Osteocyte (in vitro differentiated cells): ENCODE results near the gene IL36RN. TPM values are rescaled to one million over a fixed set of nuclear protein-coding genes. Genes with fewer than 3 reads are reported as not detected.

Experiments
- DNase-seq: peaks from one replicate; pipeline ENCODE4 v3.0.0; 2021; ENCODE audit warnings: mixed read lengths; ENCODE audit not compliant: unreplicated experiment; ENCODE audit errors: extremely low spot score
- H3K27ac Mint-ChIP-seq: one replicate; pipeline ENCODE4 v1.8.0; 2021; ENCODE audit warnings: mild to moderate bottlenecking, mixed read lengths; ENCODE audit not compliant: unreplicated experiment
- H3K27me3 Mint-ChIP-seq: one replicate; pipeline ENCODE4 v1.8.0; 2021; ENCODE audit warnings: mixed read lengths; ENCODE audit not compliant: unreplicated experiment
- H3K36me3 Mint-ChIP-seq: one replicate; pipeline ENCODE4 v1.8.0; 2021; ENCODE audit warnings: mixed read lengths; ENCODE audit not compliant: unreplicated experiment
- H3K4me1 Mint-ChIP-seq: one replicate; pipeline ENCODE4 v1.8.0; 2021; ENCODE audit warnings: mixed read lengths; ENCODE audit not compliant: unreplicated experiment
- H3K4me3 Mint-ChIP-seq: one replicate; pipeline ENCODE4 v1.8.0; 2021; ENCODE audit warnings: mild to moderate bottlenecking, moderate library complexity, mixed read lengths; ENCODE audit not compliant: unreplicated experiment
- H3K9me3 Mint-ChIP-seq: one replicate; pipeline ENCODE4 v1.8.0; 2021; ENCODE audit warnings: mixed read lengths; ENCODE audit not compliant: unreplicated experiment
- CTCF ChIP-seq: fragments of 200-600 bp; sonication (generic); IDR thresholded peaks from 2 replicates; pipeline ENCODE4 v1.5.0; 2021; ENCODE audit warnings: antibody characterized with exemption, mild to moderate bottlenecking, moderate library complexity
- total RNA-seq: library from RNA; stranded (reverse); gene quantifications from 2 replicates; pipeline ENCODE4 v1.2.1, GENCODE V29; 2021

Gene IL36RN
- total RNA-seq, 1 donor from 2014 or later = not detected

GRCh38 chr2:113103277-113103676 lies 44.3 kb downstream of the IL36RN start:
- no peak for TF ChIP-seq CTCF
- Mint-ChIP-seq H3K9me3 (peaks cover 5% of the 10 kb centered on the region), H3K27me3 (peaks cover 41% of the 10 kb centered on the region), H3K4me1 (no peaks in the 10 kb centered on the region), H3K27ac (no peak overlapping the region), H3K4me3 (no peak overlapping the region), H3K36me3 (no peaks in the 10 kb centered on the region)
- no peak for DNase-seq

- no peaks in the 10 kb centered on the region for H3K36me3 Mint-ChIP-seq
- DNase-seq = no peak
Measured at GRCh38 chr2:113104054-113104611, 45.1 kb downstream of the IL36RN start.

GRCh38 chr2:113105047-113105785 lies 46.2 kb downstream of the IL36RN start:
- H3K27me3 Mint-ChIP-seq = peaks cover 58% of the 10 kb centered on the region

More at GRCh38 chr2:113104054-113104611, 45.1 kb downstream of the IL36RN start:
- Mint-ChIP-seq H3K4me1 (no peaks in the 10 kb centered on the region), H3K4me3 (no peak overlapping the region), H3K27ac (no peak overlapping the region), H3K9me3 (peaks cover 5% of the 10 kb centered on the region), H3K27me3 (peaks cover 48% of the 10 kb centered on the region)
- no peak for TF ChIP-seq CTCF

GRCh38 chr2:113111121-113111520 lies 52.1 kb downstream of the IL36RN start:
- Mint-ChIP-seq H3K36me3 (no peaks in the 10 kb centered on the region), H3K4me3 (no peak overlapping the region), H3K27me3 (peaks cover 33% of the 10 kb centered on the region), H3K4me1 (no peaks in the 10 kb centered on the region), H3K27ac (no peak overlapping the region), H3K9me3 (no peaks in the 10 kb centered on the region)
- no peak for DNase-seq
- TF ChIP-seq CTCF = no peak

More at GRCh38 chr2:113105047-113105785, 46.2 kb downstream of the IL36RN start:
- Mint-ChIP-seq H3K4me1 (no peaks in the 10 kb centered on the region), H3K36me3 (no peaks in the 10 kb centered on the region), H3K4me3 (no peak overlapping the region), H3K27ac (no peak overlapping the region), H3K9me3 (peaks cover 5% of the 10 kb centered on the region)
- no peak for DNase-seq
- TF ChIP-seq CTCF = no peak

GRCh38 chr2:113111823-113112287 lies 52.9 kb downstream of the IL36RN start:
- no peak for DNase-seq
- no peak overlapping the region for H3K4me3 Mint-ChIP-seq
- no peaks in the 10 kb centered on the region for H3K4me1 Mint-ChIP-seq
- H3K36me3 Mint-ChIP-seq = no peaks in the 10 kb centered on the region
- no peaks in the 10 kb centered on the region for H3K9me3 Mint-ChIP-seq
- peaks cover 28% of the 10 kb centered on the region for H3K27me3 Mint-ChIP-seq
- TF ChIP-seq CTCF = no peak
- no peak overlapping the region for H3K27ac Mint-ChIP-seq
